NCI-H526 treated with DMSO at 0.1 percent for 48 hours (cell line): Measurements from ENCODE around the gene PTPRN2.
"Not testable (repeated sequence)": the region's sequence is repeated elsewhere in the genome, so short reads cannot be mapped to it uniquely, and the experiment has no call there.

ENCODE experiments used
- DNase-seq: peaks from one replicate; lab custom pipeline; 2025; lab: John Stamatoyannopoulos, UW

The PTPRN2 gene

DNA sequence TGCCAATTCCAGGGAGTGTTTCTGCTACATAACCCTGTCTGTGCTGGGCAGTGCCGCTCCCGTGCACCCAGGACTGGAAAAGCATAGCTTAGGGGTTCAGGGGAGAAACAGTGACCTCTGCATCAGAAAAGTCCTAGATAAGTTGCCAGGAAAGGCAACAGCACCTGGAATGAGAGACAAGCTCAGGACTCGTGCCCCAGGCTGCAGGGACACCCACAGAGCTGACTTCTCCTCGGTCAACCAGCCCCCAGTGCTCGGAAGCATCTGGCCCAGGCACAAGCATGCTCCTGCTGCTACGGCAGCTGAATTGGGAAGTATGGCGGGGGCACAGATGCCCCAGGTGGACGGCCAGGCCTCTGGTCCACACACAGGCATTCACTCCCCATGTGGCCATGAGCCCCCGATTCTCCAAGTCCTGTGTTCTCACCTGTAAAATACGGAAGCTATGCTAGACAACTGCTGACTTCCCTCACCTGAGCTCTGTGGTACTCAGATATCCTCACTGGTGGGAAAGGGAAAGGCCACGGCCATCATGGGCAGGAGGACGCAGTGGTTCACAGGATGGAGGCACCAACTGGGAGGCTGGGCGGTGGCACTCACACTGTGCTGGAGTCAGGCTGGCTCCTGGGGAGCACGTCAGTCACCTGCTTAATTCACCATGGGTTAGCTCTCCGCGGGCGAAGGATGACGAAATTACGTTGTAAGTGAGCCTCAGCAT, 220.5 kb downstream of the PTPRN2 start:
- DNase-seq = no peak

DNA sequence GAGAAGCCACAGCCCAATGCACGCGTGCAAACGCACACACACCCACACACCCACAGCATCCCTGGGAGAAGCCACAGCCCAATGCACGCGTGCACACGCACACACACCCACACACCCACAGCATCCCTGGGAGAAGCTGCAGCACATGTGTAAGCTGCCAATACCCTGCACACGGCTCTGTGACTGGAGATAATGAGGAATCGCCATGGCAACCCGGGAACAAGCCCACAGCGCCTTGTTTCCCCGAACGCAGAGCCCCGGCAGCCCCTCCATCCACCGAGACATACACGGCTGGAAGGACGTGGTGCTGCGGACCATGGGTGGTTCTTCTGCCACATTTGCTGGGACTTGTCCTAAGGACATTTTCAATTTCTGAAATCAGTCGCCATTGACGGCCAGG, 221.3 kb downstream of the PTPRN2 start:
- DNase-seq = no peak

DNA sequence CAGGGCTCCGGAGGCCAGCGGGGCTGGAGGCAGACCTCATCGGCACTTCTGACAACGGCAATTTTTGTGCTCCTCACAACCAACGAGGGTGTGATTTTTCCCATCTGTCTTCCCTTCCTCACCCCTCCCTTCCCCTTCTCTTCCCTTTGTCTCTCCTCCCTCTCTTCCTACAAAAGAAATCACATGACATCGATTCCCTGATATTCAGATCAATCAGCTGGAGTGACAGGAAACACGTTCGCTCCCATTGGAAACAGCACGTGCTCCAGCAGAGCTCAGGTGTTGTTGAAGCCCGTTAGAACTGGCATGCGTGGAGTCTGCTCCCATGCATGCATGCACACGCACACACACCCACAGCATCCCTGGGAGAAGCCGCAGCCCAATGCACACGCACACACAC, 222.4 kb downstream of the PTPRN2 start:
- DNase-seq = no peak

DNA sequence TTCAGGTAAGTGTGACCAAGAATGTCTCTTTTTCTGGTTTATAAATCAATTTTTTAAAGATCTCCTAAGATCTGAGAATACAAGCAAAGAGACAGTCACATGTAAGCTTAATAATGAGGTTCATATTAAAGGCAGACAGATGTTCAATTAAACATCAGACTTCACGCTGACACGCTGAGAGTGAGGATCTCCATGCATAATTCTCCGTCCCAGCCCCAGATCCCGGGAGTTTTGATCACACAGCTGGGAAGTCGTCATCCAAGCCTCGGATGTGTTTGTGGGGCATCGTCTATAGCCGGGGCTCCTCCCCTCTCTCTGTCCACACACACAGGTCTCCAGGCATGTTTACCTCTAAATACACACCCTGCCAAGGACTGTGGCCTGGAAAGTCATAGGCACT, 223.2 kb downstream of the PTPRN2 start:
- DNase-seq = no peak

DNA sequence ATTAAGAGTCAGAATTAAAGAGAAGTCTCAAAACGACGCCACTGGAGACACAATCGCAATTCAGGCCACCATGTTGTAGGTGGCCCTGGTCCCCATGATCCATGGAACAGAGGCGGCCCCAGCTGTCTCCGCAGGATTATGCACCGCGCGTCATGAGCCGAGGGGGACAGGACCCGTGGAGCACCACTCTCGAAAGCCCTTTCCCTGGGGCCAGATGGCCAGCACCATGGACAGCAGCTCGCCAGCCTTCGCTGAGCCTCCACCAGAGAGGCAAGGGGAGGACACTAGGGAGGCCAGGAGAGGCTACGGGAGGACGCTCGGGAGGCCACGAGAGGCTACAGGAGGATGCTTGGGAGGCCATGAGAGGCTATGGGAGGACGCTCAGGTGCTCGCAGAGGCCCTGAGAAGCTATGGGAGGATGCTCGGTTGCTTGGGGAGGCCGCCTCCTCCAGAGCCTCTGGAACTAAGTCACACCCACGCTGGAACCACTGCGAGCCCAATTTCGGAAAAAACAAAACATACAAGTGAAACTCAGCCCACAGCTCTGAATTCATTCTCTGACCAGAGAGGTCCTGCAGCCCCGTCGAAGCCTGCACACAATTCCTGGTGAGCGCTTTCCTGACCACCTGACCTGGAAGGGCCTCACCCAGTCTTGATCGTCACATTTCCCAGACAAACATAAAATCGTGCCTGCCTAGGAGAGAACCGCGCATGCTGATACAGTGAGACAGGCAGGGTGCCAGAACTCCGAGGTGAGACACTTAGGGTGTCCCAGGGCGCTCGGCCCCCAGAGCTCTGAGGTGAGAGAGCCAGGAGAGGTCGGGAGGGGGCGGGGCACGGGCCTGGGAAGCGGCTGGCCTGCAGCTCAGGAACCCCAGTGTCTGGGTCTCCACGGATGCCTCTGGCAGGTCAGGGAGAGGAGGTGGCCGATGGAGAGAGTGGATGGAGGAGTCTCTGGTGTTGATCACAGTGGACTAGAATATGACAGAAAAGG, 224.4 kb downstream of the PTPRN2 start:
- no peak for DNase-seq

DNA sequence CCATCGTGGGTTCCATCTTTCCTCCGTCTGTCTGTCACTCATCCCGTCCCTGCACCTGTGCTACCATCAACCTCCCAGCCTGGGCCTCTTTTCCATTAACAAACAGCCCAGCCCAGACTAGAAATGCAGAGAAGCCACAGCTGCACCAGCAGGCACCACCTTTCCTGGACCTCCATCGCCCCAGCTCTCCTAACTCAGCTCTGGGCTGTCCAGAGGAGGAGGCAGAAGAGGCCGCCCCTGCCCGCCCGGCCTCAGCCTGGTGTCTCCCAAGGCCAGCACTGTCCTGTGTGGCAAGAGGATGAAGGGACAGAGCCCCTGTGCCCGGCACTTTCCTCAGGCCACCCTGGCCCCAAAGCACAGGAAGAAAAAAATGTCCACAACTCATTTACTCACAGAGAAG, 225.6 kb downstream of the PTPRN2 start:
- no peak for DNase-seq

DNA sequence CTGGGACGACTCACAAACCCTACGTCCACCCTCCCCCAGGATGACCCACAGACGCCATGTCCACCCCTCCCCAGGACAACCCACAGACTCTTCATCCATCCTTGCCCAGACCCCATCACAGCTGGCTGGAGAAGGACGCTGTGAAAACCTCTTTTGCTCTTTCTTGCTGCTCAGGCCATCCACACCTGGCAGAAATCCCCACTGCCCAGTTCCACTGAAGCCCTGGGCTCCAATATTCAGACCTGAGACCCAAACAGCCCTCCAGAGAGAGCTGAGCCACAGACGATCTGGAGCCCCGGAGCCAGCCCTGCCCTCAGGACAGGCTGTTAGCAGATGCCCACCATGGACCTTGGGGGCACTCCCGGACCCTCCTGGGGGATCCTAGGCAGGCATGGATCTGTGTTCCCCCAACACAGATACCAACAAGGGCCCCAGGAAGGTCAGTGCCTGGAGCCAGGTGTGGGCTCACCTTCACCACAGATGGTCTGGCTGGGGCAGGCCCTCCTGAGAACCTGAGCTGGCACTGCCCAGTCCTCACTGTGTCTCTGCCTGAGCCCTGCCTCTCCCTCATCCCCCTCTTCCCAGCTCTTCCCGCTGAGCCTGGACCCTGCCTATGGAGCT, 226.2 kb downstream of the PTPRN2 start:
- no peak for DNase-seq

DNA sequence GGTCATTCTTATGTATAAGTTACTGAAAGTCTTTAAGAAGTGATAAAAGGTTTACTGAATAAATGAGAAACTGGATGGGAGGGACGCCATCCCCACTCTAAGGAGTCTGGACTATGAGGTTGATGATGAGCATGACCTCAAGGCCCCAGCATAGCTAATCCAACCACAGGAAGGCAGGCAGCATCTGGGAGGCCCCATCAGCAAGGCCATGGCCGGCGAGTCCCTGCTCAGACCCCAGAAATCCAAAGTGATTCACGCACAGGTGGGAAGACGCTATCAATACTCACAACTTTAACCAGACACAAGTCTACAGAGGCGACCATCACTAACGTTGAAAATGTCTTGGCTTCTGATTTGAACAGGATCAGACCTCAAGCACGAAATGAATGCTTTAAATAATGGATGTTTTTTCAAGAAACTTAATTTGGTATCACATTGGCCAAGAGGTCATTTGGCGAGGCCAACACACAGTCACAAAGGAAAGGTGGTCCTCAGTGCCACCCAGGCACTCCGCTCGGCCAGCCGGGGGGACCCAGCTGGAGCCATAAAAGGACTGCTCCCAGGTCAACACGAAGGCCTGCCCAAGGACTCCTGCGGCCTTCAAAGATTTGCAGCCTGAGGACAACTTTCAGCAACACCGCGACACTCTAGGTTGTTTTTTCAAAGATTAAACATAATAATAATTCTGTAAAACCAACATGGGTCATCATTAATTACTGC, 228.5 kb downstream of the PTPRN2 start:
- DNase-seq = no peak

DNA sequence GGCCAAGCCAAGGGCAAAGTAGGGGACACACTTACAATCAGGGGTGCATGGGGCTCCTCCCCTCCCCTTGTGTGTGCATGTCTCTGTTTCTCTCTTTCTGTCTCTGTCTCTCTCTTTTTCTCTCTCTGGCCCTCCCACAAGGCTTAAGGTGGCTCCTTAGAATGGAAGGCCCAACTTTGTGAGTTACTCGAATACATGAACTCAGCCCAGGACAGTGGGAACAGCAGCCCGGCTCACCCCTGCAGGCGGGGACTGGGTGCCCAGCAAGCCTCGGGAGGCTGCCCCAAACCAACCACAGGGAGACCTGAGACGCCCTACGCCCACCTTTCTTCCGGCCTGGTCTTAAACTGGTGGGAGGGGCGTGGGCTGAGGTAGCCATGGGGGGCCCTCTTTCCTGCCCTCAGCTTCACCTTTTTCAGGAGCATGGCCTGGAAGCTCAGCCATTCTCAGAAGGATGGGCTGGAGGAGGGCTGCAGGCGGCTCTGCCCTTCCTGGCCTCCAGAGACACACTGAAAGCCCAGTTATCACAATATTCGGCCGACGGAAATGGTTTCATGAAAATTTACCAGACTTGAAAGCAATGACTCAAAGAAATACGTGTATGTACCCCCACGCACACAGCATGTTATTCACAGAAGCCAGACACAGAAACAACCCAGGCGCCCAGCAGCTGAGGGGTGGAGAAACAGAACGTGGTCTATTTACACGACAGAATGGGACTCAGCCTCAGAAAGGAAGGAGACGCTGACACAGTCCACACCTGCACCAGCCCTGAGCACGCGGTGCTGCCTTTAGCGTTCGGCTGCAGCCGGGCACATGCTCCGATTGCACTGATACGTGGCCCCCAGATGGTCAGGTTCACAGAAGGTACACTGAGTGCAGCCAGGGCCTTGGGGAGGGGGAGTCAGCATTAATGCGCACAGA, 229.5 kb downstream of the PTPRN2 start:
- no peak for DNase-seq

DNA sequence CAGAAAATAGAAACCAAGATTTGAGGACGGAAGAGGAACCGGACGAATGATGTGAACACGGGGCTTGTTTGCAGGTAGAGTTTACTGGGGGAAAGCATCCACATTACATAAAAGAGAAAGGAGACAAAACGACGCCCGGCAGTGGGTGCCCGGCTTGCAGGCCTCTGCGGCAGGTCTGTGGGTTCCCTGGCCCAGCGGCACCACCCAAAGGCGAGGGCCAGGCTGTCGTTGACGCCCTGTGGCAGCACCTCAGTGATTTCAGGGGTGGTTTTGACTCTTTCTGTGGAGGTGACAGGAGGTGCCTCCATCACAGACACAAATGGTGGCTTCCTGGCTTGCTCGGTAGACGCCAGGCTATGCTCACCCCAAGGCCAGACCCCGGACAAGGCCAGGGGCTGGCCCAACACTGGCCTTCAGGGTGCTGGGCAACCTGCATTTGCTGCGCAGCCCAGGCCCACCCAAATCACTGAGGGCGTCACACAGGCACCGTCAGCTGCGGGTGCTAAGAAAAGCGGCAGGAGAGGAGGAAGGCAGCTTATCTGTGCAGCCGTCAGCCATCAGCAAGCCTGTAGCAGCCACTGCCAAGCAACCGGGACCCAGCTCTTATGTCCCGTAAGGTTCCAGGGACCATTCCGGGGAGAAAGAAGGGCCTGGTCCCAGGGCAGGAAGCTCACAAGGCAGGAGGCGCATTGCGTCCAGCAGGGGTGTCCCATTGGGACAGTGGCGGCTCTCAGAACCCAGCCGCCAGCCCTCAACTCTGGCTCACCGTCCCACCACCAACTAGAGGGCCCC, 230.3 kb downstream of the PTPRN2 start:
- no peak for DNase-seq

DNA sequence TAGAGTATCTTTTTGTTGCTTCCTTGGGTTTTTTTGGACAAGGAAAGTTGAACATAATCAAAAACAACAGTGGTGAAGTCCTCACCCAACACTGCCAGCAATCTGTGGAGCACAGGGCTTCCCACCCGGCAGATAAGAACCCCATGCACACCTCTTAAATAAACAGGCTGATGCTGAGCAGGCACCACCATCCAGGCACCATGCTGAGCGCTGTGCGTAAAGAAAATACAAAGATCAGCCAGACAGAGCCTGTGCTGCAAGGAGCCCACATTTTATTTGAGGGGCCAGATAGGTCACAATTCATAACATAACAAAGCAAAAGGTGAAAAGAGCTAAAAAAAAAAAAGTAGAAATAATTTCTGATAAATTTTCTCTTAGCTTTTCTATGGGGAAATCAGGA, 231.2 kb downstream of the PTPRN2 start:
- no peak for DNase-seq

DNA sequence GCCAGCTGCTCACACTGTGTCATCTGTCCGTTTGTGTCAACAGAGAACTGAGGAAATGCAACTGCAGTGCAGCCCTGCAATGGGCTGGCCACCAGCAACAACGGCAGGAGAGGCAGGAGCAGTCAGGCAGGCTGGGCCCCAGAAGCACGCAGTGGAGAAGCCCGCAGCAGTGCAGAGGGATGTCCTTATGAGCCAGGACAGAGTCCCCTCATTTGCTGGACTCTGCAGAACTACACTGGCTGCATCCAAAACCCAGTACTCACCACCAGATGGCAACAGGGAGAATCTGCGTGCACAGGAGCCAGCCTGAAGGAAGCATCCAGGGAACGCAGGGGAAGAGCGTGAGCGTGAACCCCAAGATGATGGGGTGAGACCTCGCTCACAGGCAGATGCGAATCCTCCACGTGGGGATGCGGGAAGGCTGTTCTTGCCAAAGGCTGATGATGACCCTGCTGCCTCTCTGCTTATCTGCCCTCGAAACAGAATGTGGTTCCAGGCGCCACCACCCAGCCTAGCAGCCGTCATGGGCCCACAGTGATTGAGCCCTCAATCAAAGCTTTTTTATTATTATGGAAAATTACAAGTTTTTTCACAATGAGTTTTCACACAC, 232.1 kb downstream of the PTPRN2 start:
- DNase-seq = no peak

DNA sequence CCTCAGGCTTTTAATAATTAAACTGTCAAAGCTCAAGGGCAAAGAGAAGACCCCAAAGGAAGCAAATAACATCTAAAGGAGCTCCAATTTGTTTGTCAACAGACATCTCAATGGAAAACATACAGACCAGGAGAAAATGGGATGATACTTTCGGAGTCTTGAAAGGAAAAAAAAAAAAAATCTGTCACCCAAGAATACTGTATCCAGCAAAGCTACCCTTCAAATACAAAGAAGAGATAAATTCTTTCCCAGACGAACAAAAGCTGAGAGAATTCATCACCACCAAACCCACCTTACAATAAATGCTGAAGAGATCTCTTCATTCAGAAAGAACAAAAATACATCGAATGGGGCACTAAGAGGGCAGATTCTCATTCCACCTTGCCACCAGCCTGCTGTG, 232.8 kb downstream of the PTPRN2 start:
- DNase-seq = no peak

DNA sequence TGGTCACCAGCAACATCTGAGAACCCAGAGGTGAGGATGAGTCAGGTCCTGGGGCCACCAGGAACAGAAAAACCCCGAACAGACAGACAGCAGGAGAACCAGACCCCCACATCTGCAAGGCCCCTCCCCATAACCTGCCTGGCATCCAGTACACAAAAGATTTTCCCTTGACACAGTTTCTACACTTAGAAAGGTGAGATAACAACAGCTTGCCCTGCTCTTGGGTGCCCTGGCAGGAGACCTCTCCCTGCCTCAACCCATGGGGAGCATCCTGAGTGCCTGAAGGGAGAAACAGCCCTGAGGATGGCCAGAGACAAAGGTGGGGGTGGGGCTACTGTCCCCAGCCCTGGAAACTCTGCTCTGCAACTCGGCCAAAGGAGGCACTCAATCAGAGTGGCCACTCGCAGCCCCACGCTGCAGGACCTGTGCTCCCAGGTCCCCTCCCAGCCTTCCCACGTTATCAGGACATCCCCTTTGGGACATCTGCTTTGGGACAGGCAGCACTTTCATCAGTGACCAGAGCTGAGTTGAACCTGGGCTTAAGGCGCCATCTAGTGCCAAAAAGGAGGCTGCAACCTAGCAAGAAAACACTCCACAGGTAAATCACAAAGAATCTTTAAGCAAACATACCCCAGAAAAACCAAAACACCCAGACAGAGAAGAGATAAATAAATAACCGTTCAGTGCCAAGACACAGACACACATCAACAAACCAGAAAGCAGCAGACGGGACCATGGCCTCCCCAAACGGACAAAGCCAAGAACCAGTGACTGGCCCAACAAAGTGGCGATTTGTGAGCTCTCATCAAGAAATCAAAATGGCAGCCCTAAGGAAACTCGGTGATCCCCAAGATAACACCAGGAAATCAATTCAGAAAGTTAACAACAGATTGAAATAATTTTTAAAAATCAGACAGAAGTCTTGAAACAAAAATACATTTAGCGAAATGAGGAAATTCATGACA, 233.7 kb downstream of the PTPRN2 start:
- peak; percentile 42 for DNase-seq

DNA sequence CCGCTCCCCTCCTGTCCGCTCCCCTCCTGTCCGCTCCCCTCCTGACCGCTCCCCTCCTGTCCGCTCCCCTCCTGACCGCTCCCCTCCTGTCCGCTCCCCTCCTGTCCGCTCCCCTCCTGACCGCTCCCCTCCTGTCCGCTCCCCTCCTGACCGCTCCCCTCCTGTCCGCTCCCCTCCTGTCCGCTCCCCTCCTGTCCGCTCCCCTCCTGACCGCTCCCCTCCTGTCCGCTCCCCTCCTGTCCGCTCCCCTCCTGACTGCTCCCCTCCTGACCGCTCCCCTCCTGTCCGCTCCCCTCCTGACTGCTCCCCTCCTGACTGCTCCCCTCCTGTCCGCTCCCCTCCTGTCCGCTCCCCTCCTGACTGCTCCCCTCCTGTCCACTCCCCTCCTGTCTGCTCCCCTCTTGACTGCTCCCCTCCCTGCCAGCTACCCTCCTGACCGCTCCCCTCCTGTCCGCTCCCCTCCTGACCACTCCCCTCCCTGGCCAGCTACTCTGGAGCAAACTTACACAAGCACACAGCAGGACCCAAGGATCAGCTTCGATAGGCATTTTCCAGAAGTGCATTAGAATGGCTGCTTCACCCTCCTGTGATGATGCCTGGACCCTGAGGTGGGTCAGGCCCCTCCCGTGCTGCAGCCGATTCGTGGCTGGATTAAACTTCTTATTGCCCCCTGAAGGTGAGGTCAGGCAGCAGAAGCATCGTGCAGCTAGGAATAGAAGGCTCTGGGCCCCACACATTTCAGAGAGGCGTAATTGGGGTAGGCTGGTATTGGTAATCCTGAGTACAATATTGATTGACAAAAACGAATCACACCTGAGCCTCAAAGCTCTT, 235.5 kb downstream of the PTPRN2 start:
- not testable (repeated sequence) for DNase-seq

DNA sequence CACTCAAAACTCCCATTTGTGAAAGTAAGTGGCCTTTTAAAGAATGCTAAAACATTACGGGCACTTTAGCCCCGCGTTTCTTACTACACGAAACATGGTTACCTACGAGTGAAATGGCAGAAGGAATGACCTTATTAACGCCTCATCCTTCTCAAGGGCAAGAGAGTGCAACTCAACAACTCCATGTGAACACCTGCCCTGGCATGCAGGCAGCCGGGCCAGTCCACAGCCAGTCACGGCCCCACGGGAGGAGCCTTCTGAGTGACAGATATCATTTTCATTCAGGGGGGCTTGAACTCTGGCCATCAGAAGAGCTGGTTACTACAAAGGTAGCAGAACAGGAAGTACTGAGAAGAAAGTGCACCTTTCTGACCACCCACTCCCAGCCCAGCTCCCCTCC, 236.1 kb downstream of the PTPRN2 start:
- no peak for DNase-seq

DNA sequence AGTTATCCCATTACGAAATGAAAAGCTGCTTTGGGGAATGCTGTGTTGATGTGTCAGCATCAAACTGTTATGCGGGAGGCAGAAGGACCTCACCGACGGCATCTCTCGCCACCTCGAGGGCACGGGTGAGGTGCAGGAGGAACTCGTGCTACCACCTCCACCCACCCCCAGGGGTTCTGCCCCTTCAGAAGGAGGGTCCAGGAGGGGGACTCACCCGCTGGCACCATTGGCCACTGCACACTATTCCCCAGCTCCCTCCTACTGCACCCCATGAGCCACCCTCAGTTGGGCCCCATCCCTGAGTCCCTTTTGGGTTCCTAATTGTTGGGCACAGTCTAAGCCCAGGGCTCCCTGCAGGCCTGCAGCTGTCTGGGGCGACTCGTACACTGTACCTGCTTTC, 236.6 kb downstream of the PTPRN2 start:
- DNase-seq = no peak
